Epidermal melanocyte (primary cell): ENCODE results near the gene TBL1XR1.
"Not testable (repeated sequence)": the region's sequence is repeated elsewhere in the genome, so short reads cannot be mapped to it uniquely, and the experiment has no call there.

ENCODE experiments used
- DNase-seq: peaks from one replicate; pipeline ENCODE4 v3.0.0; 2011; ENCODE audit warnings: low spot score; ENCODE audit not compliant: insufficient read length

Gene TBL1XR1

GRCh38 chr3:177184602-177185001 is 12.7 kb downstream of the TBL1XR1 start:
- not testable (repeated sequence) for DNase-seq

- no peak for DNase-seq
Measured at GRCh38 chr3:177182352-177182751, 14.9 kb downstream of the TBL1XR1 start.

DNA sequence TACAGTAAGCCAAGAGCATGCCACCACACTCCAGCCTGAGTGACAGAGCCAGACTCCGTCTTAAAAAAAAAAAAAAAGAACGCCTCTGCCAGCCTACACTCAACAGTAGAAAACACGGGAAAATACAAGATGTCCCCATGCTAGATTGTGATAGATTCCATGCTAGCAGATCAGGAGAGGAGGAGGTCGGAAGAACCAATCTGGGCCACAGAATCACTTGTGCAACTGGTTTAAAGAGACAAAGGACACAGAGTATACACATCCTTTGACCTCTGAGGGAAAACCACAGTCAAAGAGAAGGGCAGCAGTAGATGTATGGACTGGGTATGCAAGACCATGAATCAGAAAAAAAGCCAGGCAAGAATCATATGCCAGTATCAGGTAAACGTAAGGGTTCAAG is 15.9 kb downstream of the TBL1XR1 start:
- DNase-seq, result no peak

DNA sequence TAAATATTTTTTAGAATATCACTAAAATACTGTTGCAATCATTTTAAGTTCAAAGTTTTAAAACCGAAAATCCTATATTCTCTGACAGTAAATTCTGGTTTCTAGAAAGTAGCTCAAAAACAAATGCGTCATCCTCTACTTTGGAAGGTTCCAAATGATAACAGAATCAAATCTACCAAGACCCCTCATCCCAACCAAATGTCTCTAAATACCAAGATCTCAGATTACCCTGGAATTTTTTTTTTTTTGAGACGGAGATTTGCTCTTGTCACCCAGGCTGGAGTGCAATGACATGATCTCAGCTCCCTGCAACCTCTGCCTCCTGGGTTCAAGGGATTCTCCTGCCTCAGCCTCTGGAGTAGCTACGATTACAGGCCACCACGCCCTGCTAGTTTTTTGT is 16.8 kb downstream of the TBL1XR1 start:
- no peak for DNase-seq

DNA sequence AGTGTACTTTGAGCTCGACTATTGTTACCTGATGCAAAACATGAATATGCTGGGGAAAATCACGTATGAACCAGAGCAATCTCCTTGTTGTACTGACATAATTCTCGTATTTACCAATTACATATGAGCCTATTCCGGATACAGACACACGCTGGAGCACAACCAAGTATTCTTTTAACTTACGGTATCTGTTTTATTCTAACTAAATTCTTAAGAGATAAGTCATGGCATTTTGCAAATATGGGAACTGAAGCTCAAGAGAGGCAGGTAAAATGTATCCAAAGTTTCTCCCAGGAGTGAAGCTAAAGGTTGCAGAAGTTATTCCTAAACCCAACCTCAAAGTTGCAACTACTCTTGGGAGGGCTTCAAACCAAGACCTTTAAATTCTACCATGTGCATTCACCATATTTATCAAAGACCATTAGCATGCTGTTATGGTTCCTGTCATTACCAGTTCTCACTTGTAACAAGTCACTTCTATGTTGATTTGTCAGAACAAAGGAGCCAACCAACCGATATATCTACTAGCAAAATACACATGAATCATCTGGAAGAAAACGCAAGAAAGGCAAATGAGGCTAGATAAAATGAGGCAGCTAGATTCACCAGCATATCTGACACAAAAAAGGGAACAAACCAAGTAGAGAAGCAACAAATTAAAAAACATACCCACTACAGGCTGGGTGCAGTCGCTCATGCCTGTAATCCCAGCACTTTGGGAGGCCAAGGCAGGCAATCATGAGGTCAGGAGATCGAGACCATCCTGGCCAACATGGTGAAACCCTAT is 17.8 kb downstream of the TBL1XR1 start:
- no peak for DNase-seq

DNA sequence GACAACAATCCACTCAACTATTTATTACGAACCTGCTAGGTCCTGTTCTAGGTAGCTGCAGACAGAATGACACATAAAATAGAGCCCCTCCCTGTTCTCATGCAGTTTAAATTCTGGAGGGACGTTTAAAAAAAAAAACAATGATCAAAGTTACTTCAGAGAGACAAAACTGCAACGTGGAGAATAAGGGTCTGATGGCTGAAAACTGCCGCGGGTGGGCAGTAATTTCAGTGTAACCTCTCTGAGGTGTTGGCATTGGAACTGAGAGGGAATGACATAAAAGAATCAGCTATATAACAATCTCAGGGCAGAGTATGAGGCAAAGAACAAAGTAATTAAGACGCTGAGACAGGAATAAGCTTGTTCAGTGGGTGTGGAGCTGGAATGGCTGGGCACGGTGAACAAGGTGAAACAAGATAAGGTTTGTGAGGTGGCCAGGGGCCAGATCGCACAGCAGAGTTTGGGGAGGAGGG is 19.5 kb downstream of the TBL1XR1 start:
- no peak for DNase-seq

GRCh38 chr3:177174607-177175170 is 22.6 kb downstream of the TBL1XR1 start:
- DNase-seq, result no peak

GRCh38 chr3:177169936-177170722 is 27.2 kb downstream of the TBL1XR1 start:
- no peak for DNase-seq

DNA sequence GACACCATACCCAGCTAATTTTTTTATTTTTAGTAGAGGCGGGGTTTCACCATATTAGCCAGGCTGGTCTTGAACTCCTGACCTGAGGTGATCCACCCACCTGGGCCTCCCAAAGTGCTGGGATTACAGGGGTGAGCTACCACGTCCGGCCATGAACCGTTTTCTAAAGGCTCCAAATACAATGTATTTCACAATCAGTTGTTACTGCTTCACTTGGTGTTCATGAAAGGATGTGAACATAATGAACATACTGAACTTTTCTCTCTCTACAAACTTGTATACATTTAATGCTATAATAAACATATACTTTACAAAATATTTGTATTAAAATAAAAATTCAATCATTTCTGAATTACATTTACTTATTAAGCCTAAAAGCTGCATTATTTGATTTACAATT is 28.9 kb downstream of the TBL1XR1 start:
- DNase-seq, result no peak

DNA sequence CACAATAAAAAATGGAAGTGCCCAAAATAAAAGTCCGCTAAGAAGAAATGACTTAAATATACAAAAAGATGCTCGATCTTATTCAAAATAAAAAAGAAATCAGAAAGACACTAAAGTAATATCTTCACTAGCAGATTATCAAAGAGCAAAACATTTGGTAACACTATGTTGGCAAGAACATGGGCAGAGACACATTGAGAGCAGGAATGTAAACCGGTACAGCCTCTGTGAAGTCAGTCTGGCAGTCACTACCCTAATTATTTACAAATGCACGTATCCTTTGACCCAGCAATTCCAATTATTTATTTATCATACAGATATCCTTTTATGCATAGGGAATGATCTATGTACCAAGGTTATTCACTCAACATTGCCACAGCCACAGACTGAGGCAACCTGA is 34.5 kb downstream of the TBL1XR1 start:
- DNase-seq, result no peak

GRCh38 chr3:177161603-177162002 is 35.7 kb downstream of the TBL1XR1 start:
- DNase-seq, result not testable (repeated sequence)

DNA sequence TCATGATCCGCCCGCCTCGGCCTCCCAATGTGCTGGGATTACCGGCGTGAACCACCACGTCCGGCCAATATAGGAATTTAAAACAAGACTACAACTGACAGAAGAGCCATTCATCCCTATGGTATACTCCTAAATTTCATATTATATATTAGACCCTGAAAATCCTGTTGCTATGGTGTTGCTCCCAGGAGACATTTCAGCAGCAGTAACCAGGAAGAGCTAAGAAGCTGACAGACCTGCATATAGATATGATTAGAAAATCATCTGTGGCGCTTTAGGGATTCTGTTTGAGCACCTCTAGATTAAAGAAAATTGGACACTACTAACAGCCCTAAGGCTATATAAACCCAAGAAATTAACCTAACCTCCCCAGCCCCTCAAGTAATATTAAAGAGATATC is 38.8 kb downstream of the TBL1XR1 start:
- no peak for DNase-seq

- DNase-seq, result no peak
Measured at GRCh38 chr3:177157492-177157891, 39.8 kb downstream of the TBL1XR1 start.

DNA sequence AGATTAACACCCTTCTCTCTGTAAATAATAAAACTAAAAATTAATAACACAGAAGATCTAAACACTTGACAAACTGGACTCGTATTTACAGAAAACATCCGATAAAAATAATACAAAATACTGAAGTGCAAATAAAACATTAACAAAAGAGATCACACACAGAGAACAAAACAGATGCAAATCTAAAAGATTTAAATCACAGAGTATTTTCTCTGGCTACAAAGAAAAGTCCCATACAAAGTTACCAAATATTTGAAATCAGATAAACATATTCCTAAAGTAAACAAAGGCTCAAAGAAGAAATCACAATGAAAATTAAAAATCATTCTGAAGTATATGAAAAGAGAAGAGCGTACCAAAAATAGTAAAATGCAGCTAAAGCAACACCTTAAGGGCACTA is 42.5 kb downstream of the TBL1XR1 start:
- DNase-seq, result no peak

DNA sequence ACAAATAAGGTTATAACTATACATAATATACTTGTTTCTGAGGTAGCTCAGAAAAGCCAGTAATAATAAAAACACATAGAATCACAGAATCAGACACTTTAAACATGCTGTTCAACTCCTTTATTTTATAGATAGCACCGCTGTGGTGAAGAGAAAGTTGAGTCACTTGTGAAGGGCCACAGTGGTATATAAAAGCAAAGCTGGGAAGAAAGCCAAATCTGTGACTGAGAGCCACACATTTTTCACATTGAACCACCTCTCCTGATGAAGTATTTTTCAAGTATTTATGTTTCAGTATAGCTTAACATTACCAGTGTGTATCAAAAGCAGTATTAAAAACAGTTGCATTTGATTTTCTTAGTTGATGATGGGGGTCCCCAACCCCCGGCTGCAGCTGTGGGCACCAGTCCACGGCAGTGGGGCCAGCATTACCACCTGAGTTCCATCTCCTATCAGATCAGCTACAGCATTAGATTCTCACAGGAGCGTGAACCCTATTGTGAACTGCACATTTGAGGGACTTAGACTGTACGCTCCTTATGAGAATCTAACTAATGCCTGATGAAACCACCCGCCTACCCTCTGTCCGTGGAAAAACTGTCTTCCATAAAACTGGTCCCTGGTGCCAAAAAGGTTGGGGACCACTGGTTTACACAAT is 46.2 kb downstream of the TBL1XR1 start:
- no peak for DNase-seq

DNA sequence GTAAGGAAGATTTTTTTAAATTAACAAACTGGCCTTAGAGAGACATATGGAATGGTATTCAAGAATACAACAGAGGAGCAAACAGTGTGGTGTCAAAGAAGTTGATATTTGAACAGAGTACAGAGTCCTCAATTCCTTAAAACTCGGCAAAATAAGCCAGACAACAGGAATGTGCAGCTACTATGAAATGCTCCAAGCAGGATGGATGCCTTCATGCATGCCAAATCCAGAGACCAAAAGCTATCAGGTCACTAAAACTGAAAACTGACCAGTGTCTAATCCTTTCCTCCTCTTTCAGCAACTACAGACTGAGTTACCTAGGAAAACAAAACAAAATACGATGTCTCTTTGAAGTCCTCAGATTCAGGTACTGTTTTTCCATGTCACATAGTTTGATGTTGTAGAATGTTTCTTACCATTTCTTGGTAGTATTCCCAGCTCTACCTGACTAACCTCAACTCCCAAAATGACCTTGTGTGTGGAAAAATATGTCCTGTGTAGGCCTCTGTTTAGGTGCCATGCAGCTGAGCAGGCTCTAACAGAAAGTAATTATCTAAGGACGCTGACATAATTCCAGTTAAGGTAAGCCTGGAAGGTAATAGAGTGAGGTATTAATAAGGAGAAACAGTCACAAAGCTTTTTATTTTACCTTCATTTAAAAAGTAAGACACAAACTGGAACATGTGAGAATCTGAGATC is 46.9 kb downstream of the TBL1XR1 start:
- DNase-seq, result no peak

- DNase-seq, result no peak
Measured at GRCh38 chr3:177149106-177149505, 48.2 kb downstream of the TBL1XR1 start.

DNA sequence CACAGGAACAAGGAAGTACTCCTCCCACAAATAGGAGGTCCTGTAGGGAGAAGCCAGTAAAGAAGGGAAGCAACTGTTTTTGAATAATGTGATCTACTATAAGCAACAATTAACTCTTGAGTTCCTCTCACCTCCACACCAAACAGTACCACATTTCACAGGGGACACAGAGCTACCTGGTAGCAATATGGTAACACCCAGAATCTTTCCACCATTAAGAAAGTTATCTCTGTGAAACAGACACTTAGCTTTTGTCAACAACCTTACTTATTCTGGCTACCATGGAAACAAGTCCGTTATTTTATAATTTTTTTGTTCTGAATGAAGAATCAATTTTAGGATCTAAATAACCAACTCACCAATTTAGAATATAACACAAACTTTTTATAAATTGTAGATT is 49.5 kb downstream of the TBL1XR1 start:
- DNase-seq, result no peak

DNA sequence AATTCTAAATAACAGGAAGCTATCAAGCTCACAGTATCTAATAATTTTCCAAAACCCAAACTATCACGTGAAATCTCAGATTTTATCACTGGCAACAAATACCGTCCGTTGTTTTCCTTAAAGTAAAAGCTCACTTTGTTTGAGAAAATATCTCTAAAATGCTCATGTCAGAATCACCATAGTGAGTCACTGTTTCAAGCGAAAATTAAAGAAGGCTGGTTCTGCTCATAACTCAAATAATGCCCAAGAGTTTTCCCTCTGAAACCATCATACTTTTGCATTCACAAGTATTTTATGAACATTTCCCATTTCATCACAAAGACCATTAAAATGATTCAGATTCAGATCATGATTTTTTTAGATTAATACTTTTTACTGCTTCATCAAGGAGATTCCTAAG is 50.6 kb downstream of the TBL1XR1 start:
- no peak for DNase-seq

- DNase-seq, result no peak
Measured at GRCh38 chr3:177145954-177146353, 51.3 kb downstream of the TBL1XR1 start.

- no peak for DNase-seq
Measured at GRCh38 chr3:177145381-177145780, 51.9 kb downstream of the TBL1XR1 start.
